CD14-positive monocyte (primary cell): ENCODE measurements around the gene RTN4R. TPM values are rescaled to one million over a fixed set of nuclear protein-coding genes. Genes with fewer than 3 reads are reported as not detected.

Experiments used
- DNase-seq, 3 donors: peaks; one replicate each; pipeline ENCODE4 v3.0.0-alpha.2; 2011 to 2022
- H2AFZ ChIP-seq: 2 replicates; pipeline ENCODE4 v1.6.0; 2012; ENCODE audit warnings: mild to moderate bottlenecking, low read depth, low read length, inconsistent platforms; ENCODE audit not compliant: insufficient read depth, poor library complexity, severe bottlenecking
- H3K27ac ChIP-seq, 2 donors: 1 replicate in 1 of 2; 2 replicates in 1 of 2; pipeline ENCODE4 v1.5.1; 2012 to 2013; ENCODE audit warnings: low read length in 2 of 2, control low read depth in 1 of 2, inconsistent platforms in 1 of 2, low read depth in 1 of 2, mild to moderate bottlenecking in 1 of 2
- H3K27me3 ChIP-seq, 2 donors: one replicate each; pipeline versions ENCODE4 v1.6.0 to v1.6.1; 2011 to 2013; ENCODE audit warnings: low read length in 2 of 2; ENCODE audit not compliant: control insufficient read depth in 2 of 2, insufficient read depth in 2 of 2
- H3K36me3 ChIP-seq, 2 donors: replicated peaks in 1 of 2; 1 replicate in 1 of 2; 2 replicates in 1 of 2; pipeline versions ENCODE4 v1.5.1 to v1.6.1; 2012 to 2013; ENCODE audit warnings: low read length in 2 of 2, control low read depth in 1 of 2, inconsistent platforms in 1 of 2, mild to moderate bottlenecking in 1 of 2; ENCODE audit not compliant: insufficient read depth in 2 of 2, control insufficient read depth in 1 of 2
- H3K4me1 ChIP-seq, 2 donors: 1 replicate in 1 of 2; 2 replicates in 1 of 2; pipeline versions ENCODE4 v1.5.1 to v1.6.1; 2012 to 2013; ENCODE audit warnings: low read length in 2 of 2, control low read depth in 1 of 2, inconsistent platforms in 1 of 2, mild to moderate bottlenecking in 1 of 2, moderate library complexity in 1 of 2; ENCODE audit not compliant: insufficient read depth in 2 of 2, control insufficient read depth in 1 of 2
- H3K4me2 ChIP-seq: replicated peaks from 2 replicates; pipeline ENCODE3; 2012; ENCODE audit warnings: low read length, moderate library complexity, mild to moderate bottlenecking; ENCODE audit not compliant: poor library complexity, severe bottlenecking; ENCODE audit errors: extremely low read depth
- H3K4me3 ChIP-seq, 3 experiments: fragments of 200-600 bp in 1 of 3; sonication (generic) in 1 of 3; replicated peaks in 1 of 3; 1 replicate in 2 of 3; 2 replicates in 1 of 3; pipeline ENCODE4 v1.5.1; 2011 to 2013; ENCODE audit warnings: low read length in 3 of 3, mild to moderate bottlenecking in 3 of 3, control low read depth in 2 of 3, low read depth in 2 of 3, inconsistent platforms in 1 of 3, moderate library complexity in 1 of 3
- H3K79me2 ChIP-seq: 2 replicates; pipeline ENCODE4 v1.6.0; 2012; ENCODE audit warnings: mild to moderate bottlenecking, control low read depth, inconsistent platforms, low read length, moderate library complexity; ENCODE audit not compliant: insufficient read depth
- H3K9ac ChIP-seq: 2 replicates; pipeline ENCODE4 v1.6.0; 2017; ENCODE audit warnings: low read length, mild to moderate bottlenecking; ENCODE audit not compliant: insufficient read depth, poor library complexity, severe bottlenecking
- H3K9me3 ChIP-seq, 2 donors: replicated peaks in 1 of 2; 1 replicate in 1 of 2; 2 replicates in 1 of 2; pipeline versions ENCODE4 v1.5.1 to v1.6.1; 2012 to 2013; ENCODE audit warnings: low read length in 2 of 2, control low read depth in 1 of 2; ENCODE audit not compliant: control insufficient read depth in 1 of 2, insufficient read depth in 1 of 2
- H4K20me1 ChIP-seq: 2 replicates; pipeline ENCODE4 v1.6.0; 2012; ENCODE audit warnings: mild to moderate bottlenecking, low read length, control low read depth, moderate library complexity; ENCODE audit not compliant: insufficient read depth
- H3K27ac Mint-ChIP-seq, 7 donors: one replicate each; pipeline ENCODE4 v1.8.0; 2020; ENCODE audit warnings: mild to moderate bottlenecking in 7 of 7, mixed read lengths in 7 of 7, moderate library complexity in 6 of 7, inconsistent platforms in 2 of 7
- H3K27me3 Mint-ChIP-seq, 3 donors: one replicate each; pipeline ENCODE4 v1.8.0; 2021 to 2022; ENCODE audit warnings: low read depth in 3 of 3, mild to moderate bottlenecking in 3 of 3, mixed read lengths in 3 of 3, moderate library complexity in 3 of 3, inconsistent platforms in 1 of 3
- H3K36me3 Mint-ChIP-seq, 2 donors: one replicate each; pipeline ENCODE4 v1.8.0; 2020; ENCODE audit warnings: mixed read lengths in 2 of 2, inconsistent platforms in 1 of 2, mild to moderate bottlenecking in 1 of 2
- H3K4me1 Mint-ChIP-seq: one replicate; pipeline ENCODE4 v1.8.0; 2020; ENCODE audit warnings: mild to moderate bottlenecking, mixed read lengths
- H3K4me3 Mint-ChIP-seq, 2 donors: one replicate each; pipeline ENCODE4 v1.8.0; 2020; ENCODE audit warnings: mild to moderate bottlenecking in 2 of 2, mixed read lengths in 2 of 2, moderate library complexity in 1 of 2
- H3K9me3 Mint-ChIP-seq, 7 donors: one replicate each; pipeline ENCODE4 v1.8.0; 2020 to 2022; ENCODE audit warnings: mixed read lengths in 7 of 7, mild to moderate bottlenecking in 6 of 7, moderate library complexity in 6 of 7, inconsistent platforms in 2 of 7
- CTCF ChIP-seq: fragments of 200-600 bp; IDR thresholded peaks from one replicate; pipeline ENCODE4 v1.8.0; 2022; ENCODE audit warnings: antibody characterized with exemption, mild to moderate bottlenecking
- WGBS: methylation state at CpG from one replicate; pipeline ENCODE4 v1.1.5; 2013; ENCODE audit warnings: missing lambda C conversion rate; ENCODE audit not compliant: insufficient coverage; 5-methylcytosine and 5-hydroxymethylcytosine counted together
- intact Hi-C, 2 donors: fragments of 100-400 bp; cut with micrococcal nuclease; formaldehyde crosslinking; loops; one replicate each; pipeline versions ENCODE4 v1.15.0 to v1.15.1; 2023
- polyA plus RNA-seq, 3 donors: library from polyadenylated mRNA; depleted of rRNA in 1 of 3; unstranded in 2 of 3; stranded (reverse) in 1 of 3; fragments of 300-500 nt in 2 of 3; fragments of >200 nt in 1 of 3; fragmentation: Illumina TruSeq in 2 of 3; gene quantifications; 1 replicate in 2 of 3; 2 replicates in 1 of 3; pipeline ENCODE4 v1.2.3, GENCODE V29; 2012 to 2021

RTN4R gene
- polyA plus RNA-seq, 3 donors = not detected

DNA sequence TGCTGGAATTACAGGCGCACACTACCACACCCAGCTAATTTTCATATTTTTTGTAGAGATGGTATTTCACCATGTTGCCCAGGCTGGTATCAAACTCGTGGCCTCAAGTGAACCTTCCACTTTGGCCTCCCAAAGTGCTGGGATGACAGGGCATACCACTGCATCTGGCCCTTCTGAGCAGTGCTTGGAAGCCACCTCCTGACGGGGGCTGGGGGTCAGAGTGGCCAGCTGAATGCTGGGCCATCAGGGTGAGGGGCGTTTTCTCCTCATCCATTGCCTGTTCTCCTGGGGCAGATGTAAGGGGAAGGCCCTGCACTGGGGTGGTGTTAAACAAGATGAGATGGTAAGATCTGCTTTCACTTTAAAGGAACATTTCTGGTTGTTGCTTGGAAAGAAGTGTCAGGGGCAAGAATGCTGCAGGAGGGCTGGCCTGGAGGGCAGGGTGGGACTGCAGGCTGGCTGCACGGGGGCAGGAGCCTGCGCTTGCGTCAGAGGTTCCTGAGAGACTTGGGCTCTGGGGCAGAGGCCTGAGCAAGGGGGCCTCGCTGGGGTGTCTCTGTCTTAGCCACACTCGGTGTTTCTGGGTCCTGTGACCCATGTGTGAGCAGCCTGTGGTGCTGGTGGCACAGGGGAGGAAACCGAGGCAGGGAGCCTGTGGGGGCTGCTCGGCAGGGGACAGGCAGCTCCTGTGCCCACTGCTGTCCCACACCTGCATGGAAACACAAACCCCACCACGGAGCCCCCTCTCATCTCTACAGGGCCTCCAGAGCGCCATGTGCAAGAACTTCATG, 34.5 kb upstream of the RTN4R start:
- peak overlapping the region in 1 of 7 donors; percentile 29 for H3K27ac Mint-ChIP-seq
- Histone ChIP-seq H4K20me1 (no peaks in the 10 kb centered on the region), H3K4me2 (no peak overlapping the region), H3K27me3 (peaks cover 2 to 13% of the 10 kb centered on the region in 2 donors), H3K9ac (no peak overlapping the region), H3K4me1 (peaks cover 7 to 18% of the 10 kb centered on the region in 2 donors), H3K36me3 (no peaks in the 10 kb centered on the region), H3K9me3 (no peaks in the 10 kb centered on the region), H2AFZ (no peak overlapping the region), H3K4me3 (no peak overlapping the region), H3K27ac (no peak overlapping the region), H3K79me2 (no peaks in the 10 kb centered on the region)
- no peaks in the 10 kb centered on the region for H3K36me3 Mint-ChIP-seq
- no peak for TF ChIP-seq CTCF
- intact Hi-C loops = no loop called here
- peaks cover 16 to 37% (median 23%) of the 10 kb centered on the region in 3 donors for H3K27me3 Mint-ChIP-seq
- no peak for DNase-seq
- H3K9me3 Mint-ChIP-seq = no peaks in the 10 kb centered on the region
- no peak overlapping the region for H3K4me3 Mint-ChIP-seq
- H3K4me1 Mint-ChIP-seq = peaks cover 6% of the 10 kb centered on the region
- WGBS = 90% methylated on average over 2 of the region's 13 CpGs

DNA sequence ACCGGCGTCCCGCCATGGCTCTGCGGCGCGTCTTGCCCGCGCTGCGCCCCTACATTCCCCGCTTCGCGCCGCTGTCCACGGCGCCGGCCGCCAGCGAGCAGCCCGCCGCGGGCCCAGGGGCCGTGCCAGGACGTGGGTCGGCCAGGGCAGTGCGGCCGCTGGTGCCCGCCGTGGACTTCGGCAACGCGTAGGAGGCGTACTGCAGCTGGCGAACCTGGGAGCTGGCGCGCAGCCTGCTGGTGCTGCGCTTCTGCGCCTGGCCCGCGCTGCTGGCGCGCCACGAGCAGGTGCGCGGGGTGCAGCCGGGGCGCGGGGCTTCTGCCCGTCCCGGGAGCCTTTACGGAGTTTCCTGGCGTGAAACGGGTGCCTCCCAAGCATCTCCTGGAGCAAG, 31.6 kb upstream of the RTN4R start:
- Histone ChIP-seq H3K9ac (no peak overlapping the region), H3K9me3 (no peaks in the 10 kb centered on the region), H3K27ac (no peak overlapping the region), H3K4me2 (peak overlapping the region; percentile 96), H3K36me3 (no peaks in the 10 kb centered on the region), H3K79me2 (no peaks in the 10 kb centered on the region), H4K20me1 (no peaks in the 10 kb centered on the region), H3K4me1 (peaks cover 7 to 18% of the 10 kb centered on the region in 2 donors), H3K4me3 (peak overlapping the region; percentile 46 to 82 (median 59)), H2AFZ (peak overlapping the region; percentile 88), H3K27me3 (peaks cover 2 to 13% of the 10 kb centered on the region in 2 donors)
- peaks cover 14 to 41% (median 25%) of the 10 kb centered on the region in 3 donors for H3K27me3 Mint-ChIP-seq
- WGBS = under 1% methylated on average over 52 of the region's 52 CpGs
- no peak overlapping the region for H3K27ac Mint-ChIP-seq
- H3K36me3 Mint-ChIP-seq = no peaks in the 10 kb centered on the region
- TF ChIP-seq CTCF = no peak
- H3K4me3 Mint-ChIP-seq = peak overlapping the region; percentile 73 to 86
- intact Hi-C loops = no loop called here
- H3K4me1 Mint-ChIP-seq = peaks cover 6% of the 10 kb centered on the region
- DNase-seq = no peak
- no peaks in the 10 kb centered on the region for H3K9me3 Mint-ChIP-seq
